ENCODE data around the gene POTEF. TPM values are rescaled to one million over a fixed set of nuclear protein-coding genes. Genes with fewer than 3 reads are reported as not detected.
"Not testable (repeated sequence)": the region's sequence is repeated elsewhere in the genome, so short reads cannot be mapped to it uniquely, and the experiment has no call there.

The POTEF gene
- total and polyA plus RNA-seq, 2 of the 4 experiments (the other 2 are of a cell fraction), result not detected

GRCh38 chr2:130102597-130103363 lies 26.2 kb downstream of the POTEF start:
- H3K27me3 ChIP-seq (ENCODE audit: control insufficient read depth, insufficient read depth, low read length); H3K9me3 ChIP-seq (ENCODE audit: control insufficient read depth, insufficient read depth, low read length); intact Hi-C loops (cut with micrococcal nuclease); in situ Hi-C loops (cut with MboI; ENCODE audit: low sequenced_read_pairs); H3K9me1 ChIP-seq (ENCODE audit: insufficient read depth, low read length); H3K4ac ChIP-seq (ENCODE audit: low read depth, low read length); POLR2A ChIA-PET (ENCODE audit: unreplicated experiment); H3K27ac ChIP-seq (ENCODE audit: insufficient read depth, low read length); H3K79me1 ChIP-seq (ENCODE audit: low read depth in 1 of 2, low read length in 2 of 2); H3K56ac ChIP-seq (ENCODE audit: extremely low read depth, insufficient read depth, low read length); H2BK120ac ChIP-seq (ENCODE audit: low read depth, low read length); H3K9ac ChIP-seq (ENCODE audit: low read depth, low read length); H3K4me1 ChIP-seq (ENCODE audit: control insufficient read depth, insufficient read depth, low read length); DNase-seq; H2AK9ac ChIP-seq (replicated peaks; ENCODE audit: low read depth, low read length, poor library complexity); BruUV-seq (replicated peaks); H3K14ac ChIP-seq (replicated peaks; ENCODE audit: low read depth, low read length); H4K20me1 ChIP-seq (ENCODE audit: insufficient read depth, low read length); H3K4me3 ChIP-seq (ENCODE audit: insufficient read depth, low read depth, low read length); H3K23ac ChIP-seq (ENCODE audit: low read depth, low read length); dilution Hi-C loops (cut with HindIII; ENCODE audit: low sequenced_read_pairs, unreplicated experiment); ATAC-seq (ENCODE audit: low read depth); H2BK15ac ChIP-seq (ENCODE audit: low read depth, low read length); H2AFZ ChIP-seq (replicated peaks; ENCODE audit: low read length, poor library complexity); H2BK20ac ChIP-seq (ENCODE audit: low read depth, low read length); H4K5ac ChIP-seq (ENCODE audit: low read depth, low read length); H3K4me2 ChIP-seq (ENCODE audit: low read depth, low read length); H3K36me3 ChIP-seq (ENCODE audit: control insufficient read depth, insufficient read depth, low read length); H2AK5ac ChIP-seq (ENCODE audit: low read depth, low read length); H3K18ac ChIP-seq (ENCODE audit: low read depth, low read length); H4K8ac ChIP-seq (ENCODE audit: low read depth in 2 of 2, low read length in 2 of 2); H4K91ac ChIP-seq (ENCODE audit: insufficient read depth, low read depth, low read length); H2BK5ac ChIP-seq (ENCODE audit: low read depth, low read length, poor library complexity, severe bottlenecking); CTCF ChIA-PET: not testable (repeated sequence)
- whole genome bisulfite sequencing, 2 experiments (ENCODE audit: extremely low coverage in 2 of 2, insufficient read length in 1 of 2), result no CpG with 5 or more reads among the region's 8 CpGs

DNA sequence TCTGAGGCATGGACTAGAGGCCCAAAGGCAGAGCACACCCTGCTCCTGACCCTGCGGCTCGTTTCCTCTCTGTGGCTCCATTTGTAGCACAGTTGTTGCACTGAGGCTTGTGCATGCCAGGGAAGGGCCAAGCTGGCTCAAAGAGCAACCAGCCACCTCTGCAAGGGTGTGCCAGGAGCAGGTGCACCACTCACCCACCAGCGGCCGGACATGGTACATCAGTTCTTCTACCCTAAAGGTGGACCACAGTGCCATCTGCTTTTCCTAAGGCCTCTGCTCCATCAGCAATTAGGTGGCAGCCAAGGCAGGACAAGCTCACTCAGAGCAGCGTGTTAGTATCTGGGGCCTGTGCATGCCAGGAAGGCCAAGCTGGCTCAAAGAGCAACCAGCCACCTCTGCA lies 66.4 kb downstream of the POTEF start:
- H3K4me2 ChIP-seq (ENCODE audit: low read depth, low read length); H4K5ac ChIP-seq (ENCODE audit: low read depth, low read length); H3K36me3 ChIP-seq (ENCODE audit: control insufficient read depth, insufficient read depth, low read length); H2BK15ac ChIP-seq (ENCODE audit: low read depth, low read length); H2BK20ac ChIP-seq (ENCODE audit: low read depth, low read length); H3K9me1 ChIP-seq (ENCODE audit: insufficient read depth, low read length); POLR2A ChIA-PET (ENCODE audit: unreplicated experiment); BruUV-seq (replicated peaks); H3K14ac ChIP-seq (replicated peaks; ENCODE audit: low read depth, low read length); dilution Hi-C loops (cut with HindIII; ENCODE audit: low sequenced_read_pairs, unreplicated experiment); H3K27ac ChIP-seq (ENCODE audit: insufficient read depth, low read length); H3K9me3 ChIP-seq (ENCODE audit: control insufficient read depth, insufficient read depth, low read length); in situ Hi-C loops (cut with MboI; ENCODE audit: low sequenced_read_pairs); H3K23ac ChIP-seq (ENCODE audit: low read depth, low read length); H3K4me3 ChIP-seq (ENCODE audit: insufficient read depth, low read depth, low read length); H3K4me1 ChIP-seq (ENCODE audit: control insufficient read depth, insufficient read depth, low read length); H2BK5ac ChIP-seq (ENCODE audit: low read depth, low read length, poor library complexity, severe bottlenecking); DNase-seq; H4K91ac ChIP-seq (ENCODE audit: insufficient read depth, low read depth, low read length); H4K8ac ChIP-seq (ENCODE audit: low read depth in 2 of 2, low read length in 2 of 2); H3K79me1 ChIP-seq (ENCODE audit: low read depth in 1 of 2, low read length in 2 of 2); H3K9ac ChIP-seq (ENCODE audit: low read depth, low read length); H3K4ac ChIP-seq (ENCODE audit: low read depth, low read length); H3K18ac ChIP-seq (ENCODE audit: low read depth, low read length); H2AK5ac ChIP-seq (ENCODE audit: low read depth, low read length); intact Hi-C loops (cut with micrococcal nuclease); H3K27me3 ChIP-seq (ENCODE audit: control insufficient read depth, insufficient read depth, low read length); ATAC-seq (ENCODE audit: low read depth); CTCF ChIA-PET; H3K56ac ChIP-seq (ENCODE audit: extremely low read depth, insufficient read depth, low read length); H2BK120ac ChIP-seq (ENCODE audit: low read depth, low read length); H4K20me1 ChIP-seq (ENCODE audit: insufficient read depth, low read length); H2AFZ ChIP-seq (replicated peaks; ENCODE audit: low read length, poor library complexity); H2AK9ac ChIP-seq (replicated peaks; ENCODE audit: low read depth, low read length, poor library complexity): not testable (repeated sequence)
- WGBS, 2 experiments (ENCODE audit: extremely low coverage in 2 of 2, insufficient read length in 1 of 2), result no CpG with 5 or more reads among the region's 5 CpGs

Measured in IMR-90 (cell line).